SK-N-SH (cell line): ENCODE results near the gene SPATA20.

Experiments
- CTCF ChIP-seq: fragments of 200-600 bp; sonication (generic); IDR thresholded peaks from 2 replicates; pipeline ENCODE4 v1.6.1; 2017; ENCODE audit warnings: antibody characterized with exemption, mild to moderate bottlenecking, moderate library complexity
- EP300 ChIP-seq, 2 experiments: IDR thresholded peaks; 2 replicates each; pipeline versions ENCODE4 v1.4.0 to v1.6.1; 2012; ENCODE audit warnings: borderline replicate concordance in 1 of 2, low read depth in 1 of 2, low read length in 1 of 2
- GATA2 ChIP-seq: sonication (generic); formaldehyde crosslinking; IDR thresholded peaks from 2 replicates; pipeline ENCODE4 v1.5.0; 2020; ENCODE audit warnings: mild to moderate bottlenecking, missing genetic modification reagents
- POLR2AphosphoS5 ChIP-seq: IDR thresholded peaks from 2 replicates; pipeline ENCODE4 v1.6.1; 2012; ENCODE audit warnings: low read depth, low read length
- TAF1 ChIP-seq: IDR thresholded peaks from 2 replicates; pipeline ENCODE4 v1.6.1; 2012; ENCODE audit warnings: low read depth, mild to moderate bottlenecking, low read length, moderate library complexity, borderline replicate concordance
- TEAD4 ChIP-seq: IDR thresholded peaks from 2 replicates; pipeline ENCODE4 v1.4.0; 2012; ENCODE audit warnings: mild to moderate bottlenecking, borderline replicate concordance; ENCODE audit not compliant: insufficient read depth
- ZBTB33 ChIP-seq: IDR thresholded peaks from 2 replicates; pipeline ENCODE4 v1.4.0; 2012; ENCODE audit warnings: low read depth, borderline replicate concordance

GRCh38 chr17:50529849-50530248 lies 17.1 kb upstream of the SPATA20 start:
- TF ChIP-seq TEAD4 (no peak), EP300 (IDR thresholded peaks at IDR 0.05; ENCODE audit: borderline replicate concordance in 1 of 2, low read depth in 1 of 2, low read length in 1 of 2) (no peak), CTCF (no peak), TAF1 (no peak), GATA2 (CRISPR knock-in tag) (no peak), POLR2AphosphoS5 (no peak), ZBTB33 (no peak)
